GM10266 (cell line): ENCODE results near the gene FMOD.
"Not testable (repeated sequence)": the region's sequence is repeated elsewhere in the genome, so short reads cannot be mapped to it uniquely, and the experiment has no call there.

ENCODE experiments used
- DNase-seq: peaks from one replicate; pipeline ENCODE4 v3.0.0; 2012; ENCODE audit errors: extremely low spot score
- CTCF ChIP-seq: IDR thresholded peaks from 2 replicates; pipeline ENCODE4 v1.5.1; 2012; ENCODE audit warnings: mild to moderate bottlenecking, low read depth; ENCODE audit not compliant: control insufficient read depth, insufficient read depth; ENCODE audit errors: missing control alignments

FMOD gene

GRCh38 chr1:203317429-203318228, 33.3 kb downstream of the FMOD start:
- DNase-seq = no peak
- TF ChIP-seq CTCF = no peak

- TF ChIP-seq CTCF = no peak
- no peak for DNase-seq
These were observed 34.3 kb downstream of the FMOD start for GRCh38 chr1:203316626-203317093.

- DNase-seq = not testable (repeated sequence)
These were observed 36.7 kb downstream of the FMOD start for GRCh38 chr1:203314025-203314759.

- DNase-seq = no peak
- no peak for TF ChIP-seq CTCF
These were observed 39.3 kb downstream of the FMOD start for GRCh38 chr1:203311368-203312301.

GRCh38 chr1:203308923-203309331, 42.0 kb downstream of the FMOD start:
- TF ChIP-seq CTCF = no peak
- DNase-seq = no peak

- DNase-seq = no peak
- no peak for TF ChIP-seq CTCF
These were observed 42.5 kb downstream of the FMOD start for GRCh38 chr1:203308328-203308922.

GRCh38 chr1:203307641-203308126, 43.2 kb downstream of the FMOD start:
- no peak for DNase-seq
- no peak for TF ChIP-seq CTCF
